RWPE2 (cell line): Measurements from ENCODE around the gene MYH16.
A peak's percentile ranks its signal among the peaks of the same experiment; 100 is the strongest.
"Not testable (repeated sequence)": the region's sequence is repeated elsewhere in the genome, so short reads cannot be mapped to it uniquely, and the experiment has no call there.

Experiments
- ATAC-seq: fragments of 200-7000 bp; cut with Tn5 transposase; 3 replicates; pipeline ENCODE4 v1.9.1; 2021; ENCODE audit warnings: low read depth
- DNase-seq: peaks from one replicate; pipeline ENCODE4 v3.0.0-alpha.2; 2020; ENCODE audit warnings: low spot score
- H3K27ac ChIP-seq: fragments of 450-650 bp; 2 replicates; pipeline ENCODE4 v1.5.1; 2017; ENCODE audit warnings: mild to moderate bottlenecking; ENCODE audit not compliant: poor library complexity, severe bottlenecking
- H3K27me3 ChIP-seq: fragments of 250-450 bp; sonication (Bioruptor Pico); 2 replicates; pipeline ENCODE4 v1.5.1; 2021; ENCODE audit warnings: mild to moderate bottlenecking, moderate library complexity; ENCODE audit not compliant: insufficient read depth, poor library complexity, severe bottlenecking
- H3K36me3 ChIP-seq: fragments of 250-450 bp; sonication (Bioruptor Pico); 2 replicates; pipeline ENCODE4 v1.5.1; 2020; ENCODE audit warnings: low read depth, mild to moderate bottlenecking, moderate library complexity
- H3K4me1 ChIP-seq: fragments of 250-450 bp; sonication (Bioruptor Pico); 2 replicates; pipeline ENCODE4 v1.5.1; 2021; ENCODE audit warnings: mild to moderate bottlenecking, moderate library complexity; ENCODE audit not compliant: insufficient read depth, poor library complexity, severe bottlenecking
- H3K4me3 ChIP-seq: fragments of 250-450 bp; sonication (Bioruptor Pico); 2 replicates; pipeline ENCODE4 v1.5.1; 2021; ENCODE audit warnings: mild to moderate bottlenecking, moderate library complexity; ENCODE audit not compliant: severe bottlenecking
- H3K9me3 ChIP-seq: fragments of 250-450 bp; sonication (Bioruptor Pico); 2 replicates; pipeline ENCODE4 v1.5.1; 2021; ENCODE audit warnings: mild to moderate bottlenecking, moderate library complexity; ENCODE audit not compliant: severe bottlenecking
- CTCF ChIP-seq: fragments of 450-650 bp; IDR thresholded peaks from one replicate; pipeline ENCODE4 v1.5.1; 2017; ENCODE audit warnings: mild to moderate bottlenecking, moderate library complexity; ENCODE audit not compliant: poor library complexity, severe bottlenecking

Gene MYH16

GRCh38 chr7:99311702-99312101 lies 39.1 kb downstream of the MYH16 start:
- Histone ChIP-seq H3K9me3 (no peaks in the 10 kb centered on the region), H3K27me3 (no peaks in the 10 kb centered on the region), H3K4me3 (no peak overlapping the region), H3K4me1 (no peaks in the 10 kb centered on the region), H3K27ac (no peak overlapping the region), H3K36me3 (no peaks in the 10 kb centered on the region)
- TF ChIP-seq CTCF: peak; percentile 18
- DNase-seq (no peak), ATAC-seq (peak; percentile 35; the same call in 1 of the 3 replicates)

- Histone ChIP-seq H3K4me3 (no peak overlapping the region), H3K27me3 (no peaks in the 10 kb centered on the region), H3K4me1 (no peaks in the 10 kb centered on the region), H3K27ac (no peak overlapping the region), H3K9me3 (no peaks in the 10 kb centered on the region), H3K36me3 (no peaks in the 10 kb centered on the region)
- ATAC-seq: peak; percentile 54; the same call in 1 of the 3 replicates
- no peak for DNase-seq
- peak; percentile 93 for TF ChIP-seq CTCF
These were observed 39.9 kb downstream of the MYH16 start for GRCh38 chr7:99312316-99313203.

GRCh38 chr7:99313204-99313573 lies 40.5 kb downstream of the MYH16 start:
- ATAC-seq (no peak), DNase-seq (no peak)
- Histone ChIP-seq H3K4me3 (no peak overlapping the region), H3K36me3 (no peaks in the 10 kb centered on the region), H3K4me1 (no peaks in the 10 kb centered on the region), H3K27me3 (no peaks in the 10 kb centered on the region), H3K27ac (no peak overlapping the region), H3K9me3 (no peaks in the 10 kb centered on the region)
- TF ChIP-seq CTCF: peak; percentile 72

GRCh38 chr7:99314504-99314903 lies 41.9 kb downstream of the MYH16 start:
- no peaks in the 10 kb centered on the region for H3K27me3 ChIP-seq
- ATAC-seq (0 out of 3 replicates have a peak, but pooled peaks have one; percentile 32), DNase-seq (no peak)
- H3K36me3 ChIP-seq: no peaks in the 10 kb centered on the region
- H3K27ac ChIP-seq: no peak overlapping the region
- no peaks in the 10 kb centered on the region for H3K4me1 ChIP-seq
- no peaks in the 10 kb centered on the region for H3K9me3 ChIP-seq
- H3K4me3 ChIP-seq: no peak overlapping the region
- no peak for TF ChIP-seq CTCF

GRCh38 chr7:99320371-99320770 lies 47.7 kb downstream of the MYH16 start:
- no peak for TF ChIP-seq CTCF
- no peaks in the 10 kb centered on the region for H3K36me3 ChIP-seq
- H3K4me3 ChIP-seq: no peak overlapping the region
- H3K27ac ChIP-seq: no peak overlapping the region
- H3K9me3 ChIP-seq: no peaks in the 10 kb centered on the region
- DNase-seq (no peak), ATAC-seq (no peak)
- H3K27me3 ChIP-seq: no peaks in the 10 kb centered on the region
- no peaks in the 10 kb centered on the region for H3K4me1 ChIP-seq

- not testable (repeated sequence) for DNase-seq, ATAC-seq, H3K4me3 ChIP-seq, H3K27me3 ChIP-seq, H3K4me1 ChIP-seq, H3K9me3 ChIP-seq, H3K36me3 ChIP-seq, H3K27ac ChIP-seq
These were observed 50.0 kb downstream of the MYH16 start for GRCh38 chr7:99322659-99323058.
